Astrocyte (in vitro differentiated cells and primary cell): ENCODE data around the gene INPP4B. TPM values are rescaled to one million over a fixed set of nuclear protein-coding genes. Genes with fewer than 3 reads are reported as not detected.

Source experiments
- DNase-seq: peaks from one replicate; pipeline ENCODE4 v3.0.0-alpha.2; 2010; ENCODE audit warnings: low read depth
- FAIRE-seq: peaks from 2 replicates; lab custom pipeline; 2011; peaks lifted over from hg19 to GRCh38; lab: Jason Lieb, UNC
- H2AFZ ChIP-seq: 2 replicates; pipeline ENCODE4 v1.6.0; 2012; ENCODE audit warnings: low read depth, low read length, inconsistent platforms
- H3K27ac ChIP-seq: 2 replicates; pipeline ENCODE4 v1.5.1; 2011; ENCODE audit warnings: low read depth, low read length, inconsistent platforms
- H3K27me3 ChIP-seq: 2 replicates; pipeline ENCODE4 v1.6.0; 2011; ENCODE audit warnings: low read length, inconsistent platforms; ENCODE audit not compliant: insufficient read depth
- H3K36me3 ChIP-seq: 2 replicates; pipeline ENCODE4 v1.5.1; 2011; ENCODE audit warnings: low read length, inconsistent platforms; ENCODE audit not compliant: insufficient read depth
- H3K4me1 ChIP-seq: 2 replicates; pipeline ENCODE4 v1.5.1; 2011; ENCODE audit warnings: low read length, inconsistent platforms; ENCODE audit not compliant: insufficient read depth
- H3K4me2 ChIP-seq: 2 replicates; pipeline ENCODE4 v1.6.0; 2012; ENCODE audit warnings: low read length, inconsistent platforms
- H3K4me3 ChIP-seq: 2 replicates; pipeline ENCODE4 v1.5.1; 2011; ENCODE audit warnings: low read depth, mild to moderate bottlenecking, low read length, inconsistent platforms; ENCODE audit not compliant: insufficient read depth
- H3K79me2 ChIP-seq: 2 replicates; pipeline ENCODE4 v1.6.0; 2012; ENCODE audit warnings: mild to moderate bottlenecking, low read length, inconsistent platforms; ENCODE audit not compliant: insufficient read depth
- H3K9ac ChIP-seq: 2 replicates; pipeline ENCODE4 v1.6.0; 2012; ENCODE audit warnings: mild to moderate bottlenecking, low read length, inconsistent platforms
- H3K9me3 ChIP-seq: 2 replicates; pipeline ENCODE4 v1.5.1; 2012; ENCODE audit warnings: low read depth, mild to moderate bottlenecking, low read length, inconsistent platforms; ENCODE audit not compliant: insufficient read depth
- H4K20me1 ChIP-seq: 2 replicates; pipeline ENCODE4 v1.6.0; 2012; ENCODE audit warnings: low read length, inconsistent platforms; ENCODE audit not compliant: insufficient read depth
- H3K27ac Mint-ChIP-seq: one replicate; pipeline ENCODE4 v1.8.0; 2021; ENCODE audit warnings: mild to moderate bottlenecking, mixed read lengths; ENCODE audit not compliant: unreplicated experiment
- H3K27me3 Mint-ChIP-seq: one replicate; pipeline ENCODE4 v1.8.0; 2021; ENCODE audit warnings: low read depth, mixed read lengths; ENCODE audit not compliant: unreplicated experiment
- H3K36me3 Mint-ChIP-seq: one replicate; pipeline ENCODE4 v1.8.0; 2021; ENCODE audit warnings: low read depth, mixed read lengths; ENCODE audit not compliant: unreplicated experiment
- H3K4me1 Mint-ChIP-seq: one replicate; pipeline ENCODE4 v1.8.0; 2021; ENCODE audit warnings: low read depth, mixed read lengths; ENCODE audit not compliant: unreplicated experiment
- H3K4me3 Mint-ChIP-seq: one replicate; pipeline ENCODE4 v1.8.0; 2021; ENCODE audit warnings: mild to moderate bottlenecking, moderate library complexity, mixed read lengths; ENCODE audit not compliant: unreplicated experiment
- H3K9me3 Mint-ChIP-seq: one replicate; pipeline ENCODE4 v1.8.0; 2021; ENCODE audit warnings: mild to moderate bottlenecking, mixed read lengths; ENCODE audit not compliant: unreplicated experiment
- EZH2 ChIP-seq: IDR thresholded peaks from 2 replicates; pipeline ENCODE4 v1.6.1; 2012; ENCODE audit warnings: mild to moderate bottlenecking, low read length, inconsistent platforms; ENCODE audit not compliant: insufficient read depth
- total RNA-seq: library from RNA; stranded (reverse); gene quantifications from 2 replicates; pipeline ENCODE4 v1.2.1, GENCODE V29; 2021
- TF ChIP-seq, protein P1 (sequence below): IDR thresholded peaks from 2 replicates; pipeline ENCODE4 v1.5.1; 2011; ENCODE audit warnings: low read depth, mild to moderate bottlenecking, inconsistent platforms, low read length, moderate library complexity; ENCODE audit not compliant: insufficient read depth

Gene INPP4B
- total RNA-seq, 1 donor from 2014 or later: 2.8 TPM

DNA sequence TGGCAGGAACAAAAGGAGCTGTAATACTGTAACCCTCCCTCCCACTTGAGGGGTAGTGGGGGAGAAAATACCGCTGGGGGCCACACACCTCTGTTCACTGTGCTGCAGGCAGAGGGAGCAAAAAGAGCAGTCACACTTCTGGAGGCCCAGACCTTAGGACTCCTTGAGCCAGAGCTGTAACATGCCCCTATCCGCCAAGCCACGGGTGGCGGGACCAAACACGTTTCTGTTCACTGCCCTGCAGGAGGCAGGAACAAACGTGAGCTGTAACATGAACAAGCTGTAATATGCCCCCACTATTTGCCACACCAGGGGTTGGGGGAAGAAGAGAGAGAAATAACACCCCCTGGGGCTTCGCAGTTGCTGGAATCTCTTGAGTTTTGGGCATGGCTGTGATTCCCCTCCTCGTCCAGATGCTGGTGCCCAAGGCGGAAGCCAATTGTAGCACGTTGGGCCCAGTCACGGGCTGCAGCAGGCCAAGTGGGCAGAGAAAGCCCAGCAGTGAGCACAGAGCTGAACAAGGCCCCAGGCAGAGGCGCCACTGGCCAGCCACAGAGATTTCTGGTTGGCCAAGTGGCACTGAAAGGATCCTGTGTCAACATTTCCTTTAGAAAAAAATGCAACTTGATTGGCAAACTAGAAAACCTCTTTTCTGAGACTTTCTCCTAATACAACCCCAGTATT is 509.7 kb downstream of the INPP4B start:
- no peak for FAIRE-seq
- Histone ChIP-seq H3K79me2 (no peaks in the 10 kb centered on the region), H3K27ac (no peak overlapping the region), H3K4me1 (no peaks in the 10 kb centered on the region), H3K9ac (no peak overlapping the region), H2AFZ (no peak overlapping the region), H4K20me1 (no peaks in the 10 kb centered on the region), H3K27me3 (no peaks in the 10 kb centered on the region), H3K36me3 (no peaks in the 10 kb centered on the region), H3K4me3 (no peak overlapping the region), H3K9me3 (peaks cover 4% of the 10 kb centered on the region), H3K4me2 (no peak overlapping the region)
- H3K4me1 Mint-ChIP-seq: peaks cover under 1% of the 10 kb centered on the region
- H3K27ac Mint-ChIP-seq: no peak overlapping the region
- no peaks in the 10 kb centered on the region for H3K27me3 Mint-ChIP-seq
- no peak for TF ChIP-seq EZH2
- TF ChIP-seq, protein P1, sequence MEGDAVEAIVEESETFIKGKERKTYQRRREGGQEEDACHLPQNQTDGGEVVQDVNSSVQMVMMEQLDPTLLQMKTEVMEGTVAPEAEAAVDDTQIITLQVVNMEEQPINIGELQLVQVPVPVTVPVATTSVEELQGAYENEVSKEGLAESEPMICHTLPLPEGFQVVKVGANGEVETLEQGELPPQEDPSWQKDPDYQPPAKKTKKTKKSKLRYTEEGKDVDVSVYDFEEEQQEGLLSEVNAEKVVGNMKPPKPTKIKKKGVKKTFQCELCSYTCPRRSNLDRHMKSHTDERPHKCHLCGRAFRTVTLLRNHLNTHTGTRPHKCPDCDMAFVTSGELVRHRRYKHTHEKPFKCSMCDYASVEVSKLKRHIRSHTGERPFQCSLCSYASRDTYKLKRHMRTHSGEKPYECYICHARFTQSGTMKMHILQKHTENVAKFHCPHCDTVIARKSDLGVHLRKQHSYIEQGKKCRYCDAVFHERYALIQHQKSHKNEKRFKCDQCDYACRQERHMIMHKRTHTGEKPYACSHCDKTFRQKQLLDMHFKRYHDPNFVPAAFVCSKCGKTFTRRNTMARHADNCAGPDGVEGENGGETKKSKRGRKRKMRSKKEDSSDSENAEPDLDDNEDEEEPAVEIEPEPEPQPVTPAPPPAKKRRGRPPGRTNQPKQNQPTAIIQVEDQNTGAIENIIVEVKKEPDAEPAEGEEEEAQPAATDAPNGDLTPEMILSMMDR: no peak
- DNase-seq: no peak
- no peak overlapping the region for H3K4me3 Mint-ChIP-seq
- H3K9me3 Mint-ChIP-seq: no peaks in the 10 kb centered on the region
- no peaks in the 10 kb centered on the region for H3K36me3 Mint-ChIP-seq

DNA sequence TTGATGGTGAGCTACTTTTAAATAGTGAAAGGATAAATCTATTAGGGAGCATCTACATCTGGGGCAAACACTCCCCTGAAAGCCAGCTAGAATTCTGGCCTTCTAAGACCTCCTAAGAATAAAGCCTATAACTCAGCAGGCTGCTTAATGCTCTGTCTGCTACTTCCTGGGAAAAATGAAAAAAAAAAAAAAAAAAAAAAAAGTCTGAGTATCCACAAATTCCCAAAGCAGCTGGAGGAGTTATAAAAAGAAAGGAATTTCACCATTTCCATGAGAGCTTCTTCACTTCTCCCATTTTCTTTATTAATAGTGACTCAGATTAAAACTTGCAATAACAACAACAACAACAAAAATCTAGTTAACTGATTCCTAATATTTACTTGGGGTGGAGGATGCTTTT is 511.2 kb downstream of the INPP4B start:
- Histone ChIP-seq H3K27me3 (no peaks in the 10 kb centered on the region), H3K4me3 (no peak overlapping the region), H3K4me1 (no peaks in the 10 kb centered on the region), H3K36me3 (no peaks in the 10 kb centered on the region), H4K20me1 (no peaks in the 10 kb centered on the region), H3K9me3 (peaks cover 4% of the 10 kb centered on the region), H3K4me2 (no peak overlapping the region), H2AFZ (no peak overlapping the region), H3K9ac (no peak overlapping the region), H3K27ac (no peak overlapping the region), H3K79me2 (no peaks in the 10 kb centered on the region)
- Mint-ChIP-seq H3K27me3 (no peaks in the 10 kb centered on the region), H3K9me3 (no peaks in the 10 kb centered on the region), H3K4me3 (no peak overlapping the region), H3K27ac (no peak overlapping the region), H3K36me3 (no peaks in the 10 kb centered on the region), H3K4me1 (peaks cover 3% of the 10 kb centered on the region)
- TF ChIP-seq, protein P1: no peak
- no peak for TF ChIP-seq EZH2
- no peak for FAIRE-seq
- DNase-seq: no peak

DNA sequence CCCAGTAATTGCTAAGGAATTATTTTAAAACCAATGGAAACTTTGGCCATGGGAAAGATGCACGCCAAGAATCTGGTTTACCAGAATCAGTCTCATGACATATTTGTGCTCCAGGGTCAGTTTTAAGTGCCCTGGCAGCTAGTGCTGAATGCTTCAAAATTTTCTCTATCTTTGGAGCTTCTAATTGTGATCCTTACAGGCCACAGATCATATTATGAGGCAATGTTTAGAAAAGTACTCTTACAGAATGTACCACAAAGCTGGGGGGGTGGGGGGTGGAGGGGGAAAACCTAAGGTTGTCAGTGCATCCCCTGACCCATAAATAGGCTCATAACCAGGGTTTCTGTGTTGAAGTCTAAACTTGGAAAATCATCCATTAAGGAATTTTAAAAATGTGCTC is 514.5 kb downstream of the INPP4B start:
- no peaks in the 10 kb centered on the region for H3K36me3 ChIP-seq
- H3K36me3 Mint-ChIP-seq: no peaks in the 10 kb centered on the region
- no peaks in the 10 kb centered on the region for H3K9me3 Mint-ChIP-seq
- no peak overlapping the region for H3K4me3 Mint-ChIP-seq
- FAIRE-seq: peak; percentile 43
- H3K4me3 ChIP-seq: no peak overlapping the region
- TF ChIP-seq, protein P1: no peak
- TF ChIP-seq EZH2: no peak
- no peaks in the 10 kb centered on the region for H3K4me1 ChIP-seq
- H4K20me1 ChIP-seq: no peaks in the 10 kb centered on the region
- no peaks in the 10 kb centered on the region for H3K27me3 ChIP-seq
- no peak overlapping the region for H2AFZ ChIP-seq
- no peak overlapping the region for H3K9ac ChIP-seq
- H3K27me3 Mint-ChIP-seq: no peaks in the 10 kb centered on the region
- H3K27ac ChIP-seq: no peak overlapping the region
- H3K27ac Mint-ChIP-seq: no peak overlapping the region
- DNase-seq: peak; percentile 72
- no peaks in the 10 kb centered on the region for H3K79me2 ChIP-seq
- H3K9me3 ChIP-seq: peaks cover 4% of the 10 kb centered on the region
- no peak overlapping the region for H3K4me2 ChIP-seq
- H3K4me1 Mint-ChIP-seq: peaks cover 3% of the 10 kb centered on the region
